OCI-LY7 (cell line): ENCODE measurements around the gene PLSCR1.

Experiments used
- EZH2phosphoT487 ChIP-seq: fragments of 200-600 bp; sonication (generic); IDR thresholded peaks from 2 replicates; pipeline ENCODE4 v1.6.1; 2018; ENCODE audit warnings: low read depth, borderline replicate concordance, mild to moderate bottlenecking, mixed run types, antibody characterized with exemption, low read length, moderate library complexity, mixed read lengths
- TF ChIP-seq, protein P1 (sequence below): fragments of 200-600 bp; sonication (generic); conservative IDR thresholded peaks from 2 replicates; pipeline ENCODE4 v1.5.1; 2014; ENCODE audit warnings: mild to moderate bottlenecking, antibody characterized with exemption, low read length, moderate library complexity, mixed read lengths

DNA sequence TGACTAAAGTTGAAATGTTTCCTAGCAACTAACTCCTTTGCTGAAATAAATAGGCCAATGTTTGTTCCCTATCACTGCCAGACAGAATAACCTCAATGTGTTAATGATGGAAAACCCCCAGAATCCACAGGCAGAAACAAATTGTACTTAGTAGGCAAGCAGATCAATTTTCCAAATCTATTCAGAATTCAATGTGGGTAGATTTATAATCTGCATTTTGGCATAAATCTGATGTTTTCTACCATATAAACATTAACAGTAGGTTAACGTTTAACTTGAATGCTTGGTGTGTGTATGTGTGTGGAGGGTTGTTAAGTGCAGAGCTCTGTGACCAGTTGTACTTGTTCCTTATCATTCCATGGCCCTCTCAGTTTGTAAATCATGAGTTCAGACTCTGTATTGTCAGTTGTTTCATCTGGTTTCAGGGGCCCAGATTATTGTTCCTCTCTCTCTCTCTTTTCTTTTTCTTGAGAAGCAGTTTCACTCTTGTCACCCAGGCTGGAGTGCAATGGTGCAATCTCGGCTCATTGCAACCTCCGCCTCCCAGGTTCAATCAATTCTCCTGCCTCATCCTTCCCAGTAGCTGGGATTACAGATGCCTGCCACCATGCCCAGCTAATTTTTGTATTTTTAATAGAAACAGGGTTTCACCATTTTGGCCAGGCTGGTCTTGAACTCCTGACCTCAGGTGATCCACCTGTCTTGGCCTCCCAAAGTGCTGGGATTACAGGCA lies 32.8 kb downstream of the PLSCR1 start:
- TF ChIP-seq, protein P1, sequence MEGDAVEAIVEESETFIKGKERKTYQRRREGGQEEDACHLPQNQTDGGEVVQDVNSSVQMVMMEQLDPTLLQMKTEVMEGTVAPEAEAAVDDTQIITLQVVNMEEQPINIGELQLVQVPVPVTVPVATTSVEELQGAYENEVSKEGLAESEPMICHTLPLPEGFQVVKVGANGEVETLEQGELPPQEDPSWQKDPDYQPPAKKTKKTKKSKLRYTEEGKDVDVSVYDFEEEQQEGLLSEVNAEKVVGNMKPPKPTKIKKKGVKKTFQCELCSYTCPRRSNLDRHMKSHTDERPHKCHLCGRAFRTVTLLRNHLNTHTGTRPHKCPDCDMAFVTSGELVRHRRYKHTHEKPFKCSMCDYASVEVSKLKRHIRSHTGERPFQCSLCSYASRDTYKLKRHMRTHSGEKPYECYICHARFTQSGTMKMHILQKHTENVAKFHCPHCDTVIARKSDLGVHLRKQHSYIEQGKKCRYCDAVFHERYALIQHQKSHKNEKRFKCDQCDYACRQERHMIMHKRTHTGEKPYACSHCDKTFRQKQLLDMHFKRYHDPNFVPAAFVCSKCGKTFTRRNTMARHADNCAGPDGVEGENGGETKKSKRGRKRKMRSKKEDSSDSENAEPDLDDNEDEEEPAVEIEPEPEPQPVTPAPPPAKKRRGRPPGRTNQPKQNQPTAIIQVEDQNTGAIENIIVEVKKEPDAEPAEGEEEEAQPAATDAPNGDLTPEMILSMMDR, result no peak
- no peak for TF ChIP-seq EZH2phosphoT487
